K562 (cell line): ENCODE results near the gene NUP205.

Source experiments
- CREB1 ChIP-seq, 2 experiments: sonication (generic) in 1 of 2; formaldehyde crosslinking in 1 of 2; IDR thresholded peaks; 2 replicates each; pipeline versions ENCODE4 v1.6.1 to v1.8.0; 2012 to 2022; ENCODE audit warnings: inconsistent platforms in 1 of 2, mild to moderate bottlenecking in 1 of 2, missing genetic modification reagents in 1 of 2, moderate library complexity in 1 of 2
- ETV6 ChIP-seq, 3 experiments: fragments of 150-350 bp in 1 of 3; sonication (generic) in 1 of 3; formaldehyde crosslinking in 1 of 3; IDR thresholded peaks; 2 replicates each; pipeline versions ENCODE4 v1.6.1 to v1.8.0; 2014 to 2022; ENCODE audit warnings: borderline replicate concordance in 2 of 3, low read depth in 2 of 3, antibody characterized with exemption in 1 of 3, low read length in 1 of 3, mild to moderate bottlenecking in 1 of 3, missing genetic modification reagents in 1 of 3
- HNRNPLL ChIP-seq: fragments of 200-400 bp; formaldehyde crosslinking; IDR thresholded peaks from 2 replicates; pipeline ENCODE4 v1.6.1; 2017; ENCODE audit warnings: low read length, low read depth, mild to moderate bottlenecking; ENCODE audit not compliant: poor library complexity, severe bottlenecking
- LARP7 ChIP-seq: fragments of 450-650 bp; IDR thresholded peaks from 2 replicates; pipeline ENCODE4 v1.6.1; 2016
- POLR2A ChIP-seq: fragments of 450-650 bp; conservative IDR thresholded peaks from 2 replicates; pipeline ENCODE4 v1.6.1; 2016
- SMAD4 ChIP-seq: fragments of 250-450 bp; sonication (Bioruptor Pico); conservative IDR thresholded peaks from 2 replicates; pipeline ENCODE4 v1.8.0; 2021; ENCODE audit warnings: inconsistent platforms, mild to moderate bottlenecking, moderate library complexity
- TFAM ChIP-seq: fragments of 250-450 bp; sonication (Bioruptor Pico); conservative IDR thresholded peaks from 2 replicates; pipeline ENCODE4 v1.5.0; 2021; ENCODE audit warnings: mild to moderate bottlenecking, moderate library complexity
- XRCC3 ChIP-seq: fragments of 450-650 bp; IDR thresholded peaks from 2 replicates; pipeline ENCODE4 v1.6.1; 2017; ENCODE audit warnings: mild to moderate bottlenecking, moderate library complexity
- ZC3H8 ChIP-seq: fragments of 450-650 bp; IDR thresholded peaks from 2 replicates; pipeline ENCODE4 v1.6.1; 2017
- ZNF23 ChIP-seq: fragments of 250-450 bp; sonication (Bioruptor Pico); IDR thresholded peaks from 2 replicates; pipeline ENCODE4 v1.4.0; 2020; ENCODE audit warnings: mild to moderate bottlenecking
- TF ChIP-seq, protein P1 (sequence below), 3 experiments: IDR thresholded peaks in 2 of 3; conservative IDR thresholded peaks in 1 of 3; 2 replicates each; pipeline ENCODE4 v1.5.1; 2011 to 2012; ENCODE audit warnings: low read length in 3 of 3, mild to moderate bottlenecking in 3 of 3, control low read depth in 2 of 3, improper control_type of control experiment in 1 of 3, inconsistent platforms in 1 of 3, low read depth in 1 of 3, mixed read lengths in 1 of 3, moderate library complexity in 1 of 3; ENCODE audit not compliant: insufficient read depth in 2 of 3
- TF ChIP-seq, protein P2 (sequence below): fragments of 250-450 bp; sonication (Bioruptor Pico); IDR thresholded peaks from 2 replicates; pipeline ENCODE4 v1.8.0; 2021; ENCODE audit warnings: moderate library complexity, mild to moderate bottlenecking, inconsistent platforms
- TF ChIP-seq, protein P3 (sequence below): fragments of 250-450 bp; sonication (Bioruptor Pico); IDR thresholded peaks from 2 replicates; pipeline ENCODE4 v1.8.0; 2022; ENCODE audit warnings: moderate library complexity, mild to moderate bottlenecking, inconsistent platforms
- TF ChIP-seq, protein P4 (sequence below), 2 experiments: fragments of 450-650 bp in 1 of 2; IDR thresholded peaks; 2 replicates each; pipeline ENCODE4 v1.6.1; 2011 to 2017; ENCODE audit warnings: low read depth in 2 of 2, antibody characterized with exemption in 1 of 2, borderline replicate concordance in 1 of 2, low read length in 1 of 2, mild to moderate bottlenecking in 1 of 2, mixed read lengths in 1 of 2; ENCODE audit not compliant: control insufficient read depth in 1 of 2

DNA sequence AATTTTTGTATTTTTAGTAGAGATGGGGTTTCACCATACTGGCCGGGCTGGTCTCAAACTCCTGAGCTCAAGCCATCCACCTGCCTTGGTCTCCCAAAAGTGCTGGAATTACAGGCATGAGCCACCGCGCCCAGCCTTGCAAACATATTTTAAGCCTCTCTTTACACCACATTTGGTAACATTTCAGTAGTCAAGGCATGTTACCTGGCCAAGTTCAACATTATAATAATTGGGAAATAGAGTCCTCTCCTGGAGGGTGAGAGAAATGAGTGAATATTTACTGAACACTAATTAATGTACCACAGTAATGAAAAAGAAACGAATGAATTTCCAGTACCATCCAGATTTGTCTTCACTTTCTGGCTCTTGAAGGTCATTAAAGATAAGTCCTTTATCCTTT, 37.8 kb upstream of the NUP205 start:
- TF ChIP-seq ZNF23 (CRISPR knock-in tag) (no peak), HNRNPLL (no peak), POLR2A (no peak), ZC3H8 (no peak), SMAD4 (CRISPR knock-in tag) (no peak), TFAM (CRISPR knock-in tag) (no peak), XRCC3 (no peak), CREB1 (IDR thresholded peaks at IDR 0.05) (no peak), CREB1 (CRISPR knock-in tag; IDR thresholded peaks at IDR 0.05) (no peak), ETV6 (IDR thresholded peaks at IDR 0.05; ENCODE audit: borderline replicate concordance in 1 of 2, low read depth in 2 of 2, low read length in 1 of 2) (no peak), ETV6 (CRISPR knock-in tag; IDR thresholded peaks at IDR 0.05; ENCODE audit: borderline replicate concordance) (no peak), LARP7 (no peak)
- TF ChIP-seq, protein P1, sequence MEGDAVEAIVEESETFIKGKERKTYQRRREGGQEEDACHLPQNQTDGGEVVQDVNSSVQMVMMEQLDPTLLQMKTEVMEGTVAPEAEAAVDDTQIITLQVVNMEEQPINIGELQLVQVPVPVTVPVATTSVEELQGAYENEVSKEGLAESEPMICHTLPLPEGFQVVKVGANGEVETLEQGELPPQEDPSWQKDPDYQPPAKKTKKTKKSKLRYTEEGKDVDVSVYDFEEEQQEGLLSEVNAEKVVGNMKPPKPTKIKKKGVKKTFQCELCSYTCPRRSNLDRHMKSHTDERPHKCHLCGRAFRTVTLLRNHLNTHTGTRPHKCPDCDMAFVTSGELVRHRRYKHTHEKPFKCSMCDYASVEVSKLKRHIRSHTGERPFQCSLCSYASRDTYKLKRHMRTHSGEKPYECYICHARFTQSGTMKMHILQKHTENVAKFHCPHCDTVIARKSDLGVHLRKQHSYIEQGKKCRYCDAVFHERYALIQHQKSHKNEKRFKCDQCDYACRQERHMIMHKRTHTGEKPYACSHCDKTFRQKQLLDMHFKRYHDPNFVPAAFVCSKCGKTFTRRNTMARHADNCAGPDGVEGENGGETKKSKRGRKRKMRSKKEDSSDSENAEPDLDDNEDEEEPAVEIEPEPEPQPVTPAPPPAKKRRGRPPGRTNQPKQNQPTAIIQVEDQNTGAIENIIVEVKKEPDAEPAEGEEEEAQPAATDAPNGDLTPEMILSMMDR (IDR thresholded peaks at IDR 0.05 in 2 of 3, conservative IDR thresholded peaks at IDR 0.05 in 1 of 3; ENCODE audit: insufficient read depth in 2 of 3, low read depth in 1 of 3, low read length in 3 of 3), result no peak
- TF ChIP-seq, protein P2, sequence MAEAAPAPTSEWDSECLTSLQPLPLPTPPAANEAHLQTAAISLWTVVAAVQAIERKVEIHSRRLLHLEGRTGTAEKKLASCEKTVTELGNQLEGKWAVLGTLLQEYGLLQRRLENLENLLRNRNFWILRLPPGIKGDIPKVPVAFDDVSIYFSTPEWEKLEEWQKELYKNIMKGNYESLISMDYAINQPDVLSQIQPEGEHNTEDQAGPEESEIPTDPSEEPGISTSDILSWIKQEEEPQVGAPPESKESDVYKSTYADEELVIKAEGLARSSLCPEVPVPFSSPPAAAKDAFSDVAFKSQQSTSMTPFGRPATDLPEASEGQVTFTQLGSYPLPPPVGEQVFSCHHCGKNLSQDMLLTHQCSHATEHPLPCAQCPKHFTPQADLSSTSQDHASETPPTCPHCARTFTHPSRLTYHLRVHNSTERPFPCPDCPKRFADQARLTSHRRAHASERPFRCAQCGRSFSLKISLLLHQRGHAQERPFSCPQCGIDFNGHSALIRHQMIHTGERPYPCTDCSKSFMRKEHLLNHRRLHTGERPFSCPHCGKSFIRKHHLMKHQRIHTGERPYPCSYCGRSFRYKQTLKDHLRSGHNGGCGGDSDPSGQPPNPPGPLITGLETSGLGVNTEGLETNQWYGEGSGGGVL (CRISPR knock-in tag), result no peak
- TF ChIP-seq, protein P3, sequence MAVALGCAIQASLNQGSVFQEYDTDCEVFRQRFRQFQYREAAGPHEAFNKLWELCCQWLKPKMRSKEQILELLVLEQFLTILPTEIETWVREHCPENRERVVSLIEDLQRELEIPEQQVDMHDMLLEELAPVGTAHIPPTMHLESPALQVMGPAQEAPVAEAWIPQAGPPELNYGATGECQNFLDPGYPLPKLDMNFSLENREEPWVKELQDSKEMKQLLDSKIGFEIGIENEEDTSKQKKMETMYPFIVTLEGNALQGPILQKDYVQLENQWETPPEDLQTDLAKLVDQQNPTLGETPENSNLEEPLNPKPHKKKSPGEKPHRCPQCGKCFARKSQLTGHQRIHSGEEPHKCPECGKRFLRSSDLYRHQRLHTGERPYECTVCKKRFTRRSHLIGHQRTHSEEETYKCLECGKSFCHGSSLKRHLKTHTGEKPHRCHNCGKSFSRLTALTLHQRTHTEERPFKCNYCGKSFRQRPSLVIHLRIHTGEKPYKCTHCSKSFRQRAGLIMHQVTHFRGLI, result no peak
- TF ChIP-seq, protein P4, sequence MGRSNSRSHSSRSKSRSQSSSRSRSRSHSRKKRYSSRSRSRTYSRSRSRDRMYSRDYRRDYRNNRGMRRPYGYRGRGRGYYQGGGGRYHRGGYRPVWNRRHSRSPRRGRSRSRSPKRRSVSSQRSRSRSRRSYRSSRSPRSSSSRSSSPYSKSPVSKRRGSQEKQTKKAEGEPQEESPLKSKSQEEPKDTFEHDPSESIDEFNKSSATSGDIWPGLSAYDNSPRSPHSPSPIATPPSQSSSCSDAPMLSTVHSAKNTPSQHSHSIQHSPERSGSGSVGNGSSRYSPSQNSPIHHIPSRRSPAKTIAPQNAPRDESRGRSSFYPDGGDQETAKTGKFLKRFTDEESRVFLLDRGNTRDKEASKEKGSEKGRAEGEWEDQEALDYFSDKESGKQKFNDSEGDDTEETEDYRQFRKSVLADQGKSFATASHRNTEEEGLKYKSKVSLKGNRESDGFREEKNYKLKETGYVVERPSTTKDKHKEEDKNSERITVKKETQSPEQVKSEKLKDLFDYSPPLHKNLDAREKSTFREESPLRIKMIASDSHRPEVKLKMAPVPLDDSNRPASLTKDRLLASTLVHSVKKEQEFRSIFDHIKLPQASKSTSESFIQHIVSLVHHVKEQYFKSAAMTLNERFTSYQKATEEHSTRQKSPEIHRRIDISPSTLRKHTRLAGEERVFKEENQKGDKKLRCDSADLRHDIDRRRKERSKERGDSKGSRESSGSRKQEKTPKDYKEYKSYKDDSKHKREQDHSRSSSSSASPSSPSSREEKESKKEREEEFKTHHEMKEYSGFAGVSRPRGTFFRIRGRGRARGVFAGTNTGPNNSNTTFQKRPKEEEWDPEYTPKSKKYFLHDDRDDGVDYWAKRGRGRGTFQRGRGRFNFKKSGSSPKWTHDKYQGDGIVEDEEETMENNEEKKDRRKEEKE (IDR thresholded peaks at IDR 0.05; ENCODE audit: borderline replicate concordance in 1 of 2, control insufficient read depth in 1 of 2, low read depth in 2 of 2, low read length in 1 of 2), result no peak
